Liver (tissue), 9 donors: ENCODE results near the gene SH2D2A. TPM values are rescaled to one million over a fixed set of nuclear protein-coding genes. Genes with fewer than 3 reads are reported as not detected.

Experiments
- DNase-seq: peaks from one replicate; pipeline ENCODE4 v3.0.0-alpha.2; 2017; ENCODE audit warnings: low spot score
- H3K27ac ChIP-seq, 2 donors: one replicate each; pipeline ENCODE4 v1.7.0; 2013; ENCODE audit warnings: inconsistent platforms in 2 of 2, low read length in 2 of 2, control low read depth in 1 of 2, low read depth in 1 of 2, mild to moderate bottlenecking in 1 of 2
- H3K27me3 ChIP-seq, 4 donors: one replicate each; pipeline versions ENCODE4 v1.6.1 to v1.7.0; 2013; ENCODE audit warnings: low read length in 3 of 4, inconsistent platforms in 1 of 4, mild to moderate bottlenecking in 1 of 4, moderate library complexity in 1 of 4; ENCODE audit not compliant: control insufficient read depth in 4 of 4, insufficient read depth in 4 of 4
- H3K36me3 ChIP-seq, 4 donors: one replicate each; pipeline versions ENCODE4 v1.6.1 to v1.7.0; 2013; ENCODE audit warnings: low read length in 3 of 4, mild to moderate bottlenecking in 3 of 4, low read depth in 1 of 4, moderate library complexity in 1 of 4; ENCODE audit not compliant: control insufficient read depth in 4 of 4, insufficient read depth in 3 of 4
- H3K4me1 ChIP-seq, 4 donors: one replicate each; pipeline versions ENCODE4 v1.6.1 to v1.7.0; 2013; ENCODE audit warnings: low read length in 3 of 4, mild to moderate bottlenecking in 3 of 4, moderate library complexity in 1 of 4; ENCODE audit not compliant: control insufficient read depth in 4 of 4, insufficient read depth in 4 of 4
- H3K4me3 ChIP-seq, 3 donors: one replicate each; pipeline versions ENCODE4 v1.6.1 to v1.7.0; 2013; ENCODE audit warnings: low read length in 3 of 3, control low read depth in 1 of 3, low read depth in 1 of 3, mild to moderate bottlenecking in 1 of 3
- H3K9ac ChIP-seq, 2 donors: one replicate each; pipeline ENCODE4 v1.7.0; 2013; ENCODE audit warnings: low read length in 2 of 2, mild to moderate bottlenecking in 2 of 2, moderate library complexity in 2 of 2, control low read depth in 1 of 2, low read depth in 1 of 2
- H3K9me3 ChIP-seq, 4 donors: one replicate each; pipeline versions ENCODE4 v1.6.1 to v1.7.0; 2013; ENCODE audit warnings: low read length in 3 of 4; ENCODE audit not compliant: control insufficient read depth in 4 of 4
- EGR1 ChIP-seq, 2 donors: IDR thresholded peaks; 2 replicates each; pipeline ENCODE4 v1.6.1; 2016 to 2018; ENCODE audit warnings: antibody characterized with exemption in 2 of 2, low read depth in 2 of 2
- FOXA1 ChIP-seq: IDR thresholded peaks from 2 replicates; pipeline ENCODE4 v1.6.1; 2016; ENCODE audit warnings: antibody characterized with exemption
- FOXA2 ChIP-seq: IDR thresholded peaks from 2 replicates; pipeline ENCODE4 v1.6.1; 2016; ENCODE audit warnings: antibody characterized with exemption
- GABPA ChIP-seq, 2 donors: IDR thresholded peaks in 1 of 2; conservative IDR thresholded peaks in 1 of 2; 2 replicates each; pipeline ENCODE4 v1.6.1; 2016; ENCODE audit warnings: antibody characterized with exemption in 2 of 2, mild to moderate bottlenecking in 1 of 2, moderate library complexity in 1 of 2
- HNF4A ChIP-seq, 2 donors: conservative IDR thresholded peaks; 2 replicates each; pipeline ENCODE4 v1.6.1; 2016; ENCODE audit warnings: antibody characterized with exemption in 2 of 2, mild to moderate bottlenecking in 2 of 2
- HNF4G ChIP-seq: IDR thresholded peaks from 2 replicates; pipeline ENCODE4 v1.6.1; 2016; ENCODE audit warnings: antibody characterized with exemption
- JUND ChIP-seq, 2 donors: IDR thresholded peaks; 2 replicates each; pipeline ENCODE4 v1.6.1; 2016; ENCODE audit warnings: antibody characterized with exemption in 2 of 2
- NR2F2 ChIP-seq: IDR thresholded peaks from 2 replicates; pipeline ENCODE4 v1.6.1; 2016; ENCODE audit warnings: antibody characterized with exemption
- RAD21 ChIP-seq, 2 donors: IDR thresholded peaks; 2 replicates each; pipeline ENCODE4 v1.6.1; 2016; ENCODE audit warnings: antibody characterized with exemption in 2 of 2, mild to moderate bottlenecking in 2 of 2
- RXRA ChIP-seq, 2 donors: IDR thresholded peaks; 2 replicates each; pipeline ENCODE4 v1.6.1; 2017 to 2018; ENCODE audit warnings: antibody characterized with exemption in 2 of 2, mild to moderate bottlenecking in 1 of 2
- SP1 ChIP-seq: IDR thresholded peaks from 2 replicates; pipeline ENCODE4 v1.6.1; 2018; ENCODE audit warnings: antibody characterized with exemption, mild to moderate bottlenecking
- TAF1 ChIP-seq: conservative IDR thresholded peaks from 2 replicates; pipeline ENCODE4 v1.6.1; 2016; ENCODE audit warnings: antibody characterized with exemption, mild to moderate bottlenecking
- YY1 ChIP-seq: IDR thresholded peaks from 2 replicates; pipeline ENCODE4 v1.6.1; 2016; ENCODE audit warnings: antibody characterized with exemption, mild to moderate bottlenecking
- WGBS: extraction: QIAGEN DNeasy Blood & Tissue Kit; methylation state at CpG from one replicate; pipeline ENCODE4 v1.1.7; 2013; 5-methylcytosine and 5-hydroxymethylcytosine counted together
- polyA plus RNA-seq, 2 donors: library from polyadenylated mRNA; stranded (reverse) in 1 of 2; unstranded in 1 of 2; fragments of 200-250 nt in 1 of 2; fragments of >200 nt in 1 of 2; fragmentation: Nextera tagmentation in 1 of 2; extraction: Ambion mirVana in 1 of 2; gene quantifications; one replicate each; pipeline versions ENCODE4 v1.2.1 to v1.2.3, GENCODE V29; 2013 to 2015
- total RNA-seq, 2 donors: library from RNA; depleted of rRNA; stranded (reverse); fragments of >200 nt; gene quantifications; one replicate each; pipeline ENCODE4 v1.2.3, GENCODE V29; 2014
- TF ChIP-seq, protein P1 (sequence below): fragments of 150-350 bp; IDR thresholded peaks from 2 replicates; pipeline ENCODE4 v1.5.1; 2017; ENCODE audit warnings: improper control_type of control experiment, low read depth, low read length; ENCODE audit not compliant: missing input control
- TF ChIP-seq, protein P2 (sequence below): IDR thresholded peaks from 2 replicates; pipeline ENCODE4 v1.6.1; 2016; ENCODE audit warnings: antibody characterized with exemption
- TF ChIP-seq, protein P3 (sequence below): IDR thresholded peaks from 2 replicates; pipeline ENCODE4 v1.6.1; 2016; ENCODE audit warnings: antibody characterized with exemption
- TF ChIP-seq, protein P4 (sequence below): IDR thresholded peaks from 2 replicates; pipeline ENCODE4 v1.6.1; 2016; ENCODE audit warnings: antibody characterized with exemption
- TF ChIP-seq, protein P5 (sequence below): IDR thresholded peaks from 2 replicates; pipeline ENCODE4 v1.6.1; 2016; ENCODE audit warnings: antibody characterized with exemption, mild to moderate bottlenecking
- donor health status: healthy.
- donor health status: healthy.
- donor health status: healthy.
- donor health status: healthy.
- donor health status: healthy.

The SH2D2A gene
- total and polyA plus RNA-seq, 4 donors: 0.14 to 0.38 (median 0.24) TPM

DNA sequence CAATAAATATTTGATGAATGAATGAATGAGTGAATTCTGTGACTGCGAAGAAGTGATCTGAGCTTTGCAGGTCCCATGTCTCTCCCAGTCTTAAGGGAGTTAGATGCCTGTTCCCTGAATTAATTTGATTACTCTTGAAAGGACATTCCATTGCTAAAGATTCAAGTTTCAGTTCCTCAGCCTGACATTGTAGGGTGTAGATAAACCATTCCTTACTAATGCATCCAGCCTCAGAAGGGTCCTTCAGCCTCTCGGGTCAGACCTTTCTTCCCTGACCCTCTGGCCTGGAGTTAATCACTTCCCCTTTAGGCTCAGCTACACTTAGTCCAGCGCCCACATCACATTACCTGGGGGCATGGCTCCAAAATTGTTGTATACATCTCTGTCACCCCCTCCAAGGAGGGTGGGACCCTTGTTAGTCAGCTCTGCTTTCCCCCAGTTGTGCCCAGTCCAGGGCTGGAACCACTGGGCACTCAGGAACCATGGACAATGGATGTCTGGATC, 39.7 kb upstream of the SH2D2A start:
- no peak for TF ChIP-seq RXRA (IDR thresholded peaks at IDR 0.05)
- TF ChIP-seq EGR1 (IDR thresholded peaks at IDR 0.05; ENCODE audit: low read depth in 2 of 2): no peak
- TF ChIP-seq, protein P1, sequence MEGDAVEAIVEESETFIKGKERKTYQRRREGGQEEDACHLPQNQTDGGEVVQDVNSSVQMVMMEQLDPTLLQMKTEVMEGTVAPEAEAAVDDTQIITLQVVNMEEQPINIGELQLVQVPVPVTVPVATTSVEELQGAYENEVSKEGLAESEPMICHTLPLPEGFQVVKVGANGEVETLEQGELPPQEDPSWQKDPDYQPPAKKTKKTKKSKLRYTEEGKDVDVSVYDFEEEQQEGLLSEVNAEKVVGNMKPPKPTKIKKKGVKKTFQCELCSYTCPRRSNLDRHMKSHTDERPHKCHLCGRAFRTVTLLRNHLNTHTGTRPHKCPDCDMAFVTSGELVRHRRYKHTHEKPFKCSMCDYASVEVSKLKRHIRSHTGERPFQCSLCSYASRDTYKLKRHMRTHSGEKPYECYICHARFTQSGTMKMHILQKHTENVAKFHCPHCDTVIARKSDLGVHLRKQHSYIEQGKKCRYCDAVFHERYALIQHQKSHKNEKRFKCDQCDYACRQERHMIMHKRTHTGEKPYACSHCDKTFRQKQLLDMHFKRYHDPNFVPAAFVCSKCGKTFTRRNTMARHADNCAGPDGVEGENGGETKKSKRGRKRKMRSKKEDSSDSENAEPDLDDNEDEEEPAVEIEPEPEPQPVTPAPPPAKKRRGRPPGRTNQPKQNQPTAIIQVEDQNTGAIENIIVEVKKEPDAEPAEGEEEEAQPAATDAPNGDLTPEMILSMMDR: no peak
- no peak for TF ChIP-seq FOXA1
- no peak for TF ChIP-seq GABPA (IDR thresholded peaks at IDR 0.05 in 1 of 2, conservative IDR thresholded peaks at IDR 0.05 in 1 of 2)
- no peak for TF ChIP-seq JUND (IDR thresholded peaks at IDR 0.05)
- no peak for TF ChIP-seq HNF4A (conservative IDR thresholded peaks at IDR 0.05)
- TF ChIP-seq, protein P2, sequence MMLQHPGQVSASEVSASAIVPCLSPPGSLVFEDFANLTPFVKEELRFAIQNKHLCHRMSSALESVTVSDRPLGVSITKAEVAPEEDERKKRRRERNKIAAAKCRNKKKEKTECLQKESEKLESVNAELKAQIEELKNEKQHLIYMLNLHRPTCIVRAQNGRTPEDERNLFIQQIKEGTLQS: no peak
- no peak for TF ChIP-seq YY1
- TF ChIP-seq, protein P3, sequence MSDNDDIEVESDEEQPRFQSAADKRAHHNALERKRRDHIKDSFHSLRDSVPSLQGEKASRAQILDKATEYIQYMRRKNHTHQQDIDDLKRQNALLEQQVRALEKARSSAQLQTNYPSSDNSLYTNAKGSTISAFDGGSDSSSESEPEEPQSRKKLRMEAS: no peak
- no peak for TF ChIP-seq RAD21 (IDR thresholded peaks at IDR 0.05)
- no peak for TF ChIP-seq FOXA2
- TF ChIP-seq, protein P4, sequence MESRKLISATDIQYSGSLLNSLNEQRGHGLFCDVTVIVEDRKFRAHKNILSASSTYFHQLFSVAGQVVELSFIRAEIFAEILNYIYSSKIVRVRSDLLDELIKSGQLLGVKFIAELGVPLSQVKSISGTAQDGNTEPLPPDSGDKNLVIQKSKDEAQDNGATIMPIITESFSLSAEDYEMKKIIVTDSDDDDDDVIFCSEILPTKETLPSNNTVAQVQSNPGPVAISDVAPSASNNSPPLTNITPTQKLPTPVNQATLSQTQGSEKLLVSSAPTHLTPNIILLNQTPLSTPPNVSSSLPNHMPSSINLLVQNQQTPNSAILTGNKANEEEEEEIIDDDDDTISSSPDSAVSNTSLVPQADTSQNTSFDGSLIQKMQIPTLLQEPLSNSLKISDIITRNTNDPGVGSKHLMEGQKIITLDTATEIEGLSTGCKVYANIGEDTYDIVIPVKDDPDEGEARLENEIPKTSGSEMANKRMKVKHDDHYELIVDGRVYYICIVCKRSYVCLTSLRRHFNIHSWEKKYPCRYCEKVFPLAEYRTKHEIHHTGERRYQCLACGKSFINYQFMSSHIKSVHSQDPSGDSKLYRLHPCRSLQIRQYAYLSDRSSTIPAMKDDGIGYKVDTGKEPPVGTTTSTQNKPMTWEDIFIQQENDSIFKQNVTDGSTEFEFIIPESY: no peak
- no peak for TF ChIP-seq SP1
- Histone ChIP-seq H3K9ac (no peak overlapping the region), H3K36me3 (no peaks in the 10 kb centered on the region), H3K27me3 (peaks cover 0 to 10% (median 6%) of the 10 kb centered on the region in 4 donors), H3K4me1 (peaks cover 4 to 39% (median 22%) of the 10 kb centered on the region in 4 donors), H3K4me3 (no peak overlapping the region), H3K27ac (no peak overlapping the region), H3K9me3 (no peaks in the 10 kb centered on the region)
- WGBS: 84% methylated on average over 3 of the region's 3 CpGs
- DNase-seq: no peak

DNA sequence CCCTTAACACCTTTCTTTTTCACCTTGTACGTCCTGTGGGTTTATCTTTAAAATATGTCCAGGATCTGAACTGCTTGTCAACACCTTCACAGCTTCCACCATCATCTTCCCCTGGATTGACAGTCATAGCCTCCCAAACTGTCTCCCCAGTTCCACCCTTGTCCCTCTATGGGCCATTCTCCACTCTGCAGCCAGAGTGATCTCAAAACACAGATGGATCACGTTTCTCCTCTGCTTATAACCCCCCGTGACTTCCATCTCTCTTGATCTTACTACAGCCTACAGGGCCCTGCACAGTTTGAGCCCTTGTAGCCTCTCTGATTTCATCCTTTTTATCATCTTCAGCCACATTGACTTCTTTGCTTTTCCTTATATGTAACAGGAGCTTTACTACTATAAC, 38.0 kb upstream of the SH2D2A start:
- 67% methylated on average over 3 of the region's 3 CpGs for WGBS
- Histone ChIP-seq H3K27me3 (peaks cover 0 to 5% (median 2%) of the 10 kb centered on the region in 4 donors), H3K4me3 (no peak overlapping the region), H3K36me3 (no peaks in the 10 kb centered on the region), H3K9ac (no peak overlapping the region), H3K27ac (no peak overlapping the region), H3K4me1 (peaks cover under 1 to 30% (median 13%) of the 10 kb centered on the region in 4 donors), H3K9me3 (no peaks in the 10 kb centered on the region)
- DNase-seq: no peak
- TF ChIP-seq, protein P1: no peak
- TF ChIP-seq NR2F2 (no peak), HNF4G (no peak), YY1 (no peak), FOXA1 (no peak), RXRA (IDR thresholded peaks at IDR 0.05) (no peak), GABPA (IDR thresholded peaks at IDR 0.05 in 1 of 2, conservative IDR thresholded peaks at IDR 0.05 in 1 of 2) (no peak), TAF1 (no peak), EGR1 (IDR thresholded peaks at IDR 0.05; ENCODE audit: low read depth in 2 of 2) (no peak), FOXA2 (no peak), JUND (IDR thresholded peaks at IDR 0.05) (no peak), HNF4A (conservative IDR thresholded peaks at IDR 0.05) (no peak), RAD21 (IDR thresholded peaks at IDR 0.05) (no peak), SP1 (no peak)
- TF ChIP-seq, protein P4: no peak
- TF ChIP-seq, protein P3: no peak
- TF ChIP-seq, protein P5, sequence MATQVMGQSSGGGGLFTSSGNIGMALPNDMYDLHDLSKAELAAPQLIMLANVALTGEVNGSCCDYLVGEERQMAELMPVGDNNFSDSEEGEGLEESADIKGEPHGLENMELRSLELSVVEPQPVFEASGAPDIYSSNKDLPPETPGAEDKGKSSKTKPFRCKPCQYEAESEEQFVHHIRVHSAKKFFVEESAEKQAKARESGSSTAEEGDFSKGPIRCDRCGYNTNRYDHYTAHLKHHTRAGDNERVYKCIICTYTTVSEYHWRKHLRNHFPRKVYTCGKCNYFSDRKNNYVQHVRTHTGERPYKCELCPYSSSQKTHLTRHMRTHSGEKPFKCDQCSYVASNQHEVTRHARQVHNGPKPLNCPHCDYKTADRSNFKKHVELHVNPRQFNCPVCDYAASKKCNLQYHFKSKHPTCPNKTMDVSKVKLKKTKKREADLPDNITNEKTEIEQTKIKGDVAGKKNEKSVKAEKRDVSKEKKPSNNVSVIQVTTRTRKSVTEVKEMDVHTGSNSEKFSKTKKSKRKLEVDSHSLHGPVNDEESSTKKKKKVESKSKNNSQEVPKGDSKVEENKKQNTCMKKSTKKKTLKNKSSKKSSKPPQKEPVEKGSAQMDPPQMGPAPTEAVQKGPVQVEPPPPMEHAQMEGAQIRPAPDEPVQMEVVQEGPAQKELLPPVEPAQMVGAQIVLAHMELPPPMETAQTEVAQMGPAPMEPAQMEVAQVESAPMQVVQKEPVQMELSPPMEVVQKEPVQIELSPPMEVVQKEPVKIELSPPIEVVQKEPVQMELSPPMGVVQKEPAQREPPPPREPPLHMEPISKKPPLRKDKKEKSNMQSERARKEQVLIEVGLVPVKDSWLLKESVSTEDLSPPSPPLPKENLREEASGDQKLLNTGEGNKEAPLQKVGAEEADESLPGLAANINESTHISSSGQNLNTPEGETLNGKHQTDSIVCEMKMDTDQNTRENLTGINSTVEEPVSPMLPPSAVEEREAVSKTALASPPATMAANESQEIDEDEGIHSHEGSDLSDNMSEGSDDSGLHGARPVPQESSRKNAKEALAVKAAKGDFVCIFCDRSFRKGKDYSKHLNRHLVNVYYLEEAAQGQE: no peak
